Frontal cortex (tissue), 4 donors: ENCODE measurements around the gene DDX11. TPM values are rescaled to one million over a fixed set of nuclear protein-coding genes. Genes with fewer than 3 reads are reported as not detected.
"Not testable (repeated sequence)": the region's sequence is repeated elsewhere in the genome, so short reads cannot be mapped to it uniquely, and the experiment has no call there.

Source experiments
- DNase-seq, 2 donors: peaks; one replicate each; pipeline ENCODE4 v3.0.0; 2012; ENCODE audit warnings: low spot score in 2 of 2
- FAIRE-seq: peaks from 2 replicates; lab custom pipeline; 2012; peaks lifted over from hg19 to GRCh38; lab: Jason Lieb, UNC
- total RNA-seq: library from RNA; depleted of rRNA; stranded (reverse); fragments of >200 nt; gene quantifications from one replicate; pipeline ENCODE4 v1.2.3, GENCODE V29; 2014
- donor health status: control.
- donor health status: control.
- donor health status: control.

Gene DDX11
- 8.2 TPM for total RNA-seq

GRCh38 chr12:31073527-31074332 is at the start of gene DDX11:
Gene DDX11, plus strand, starts transcription at chr12:31073860. Its CDS starts 4,534 bp downstream, at chr12:31078394.
- FAIRE-seq: not testable (repeated sequence)

GRCh38 chr12:31026202-31026601 is 47.5 kb upstream of the DDX11 start:
- no peak for FAIRE-seq

More at GRCh38 chr12:31073527-31074332, at the start of gene DDX11:
- DNase-seq: peak; percentile 82 to 83

DNA sequence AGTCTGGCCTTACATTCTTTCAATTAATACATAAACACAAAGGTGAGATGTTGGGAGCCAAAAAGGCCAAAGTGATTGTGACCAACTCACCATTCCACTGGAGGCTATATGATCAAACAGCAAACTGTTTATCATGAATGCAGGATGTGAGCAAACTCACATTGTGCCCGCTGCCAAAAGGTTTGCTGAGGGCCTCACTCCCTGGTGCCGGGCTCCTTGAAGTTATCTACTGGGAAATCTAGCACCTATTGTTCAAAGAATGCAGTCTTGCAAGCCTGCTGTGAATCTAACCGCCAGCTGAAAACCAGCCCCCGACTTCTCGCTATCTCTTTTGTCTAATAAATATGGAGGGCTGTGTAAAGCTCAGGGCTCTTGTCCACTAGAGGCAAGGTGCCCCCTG is 46.7 kb upstream of the DDX11 start:
- not testable (repeated sequence) for FAIRE-seq, DNase-seq

More at GRCh38 chr12:31026202-31026601, 47.5 kb upstream of the DDX11 start:
- no peak for DNase-seq

GRCh38 chr12:31029468-31029867 is 44.2 kb upstream of the DDX11 start:
- DNase-seq (no peak), FAIRE-seq (no peak)

GRCh38 chr12:31029916-31030562 is 43.6 kb upstream of the DDX11 start:
- no peak for FAIRE-seq
- no peak for DNase-seq

DNA sequence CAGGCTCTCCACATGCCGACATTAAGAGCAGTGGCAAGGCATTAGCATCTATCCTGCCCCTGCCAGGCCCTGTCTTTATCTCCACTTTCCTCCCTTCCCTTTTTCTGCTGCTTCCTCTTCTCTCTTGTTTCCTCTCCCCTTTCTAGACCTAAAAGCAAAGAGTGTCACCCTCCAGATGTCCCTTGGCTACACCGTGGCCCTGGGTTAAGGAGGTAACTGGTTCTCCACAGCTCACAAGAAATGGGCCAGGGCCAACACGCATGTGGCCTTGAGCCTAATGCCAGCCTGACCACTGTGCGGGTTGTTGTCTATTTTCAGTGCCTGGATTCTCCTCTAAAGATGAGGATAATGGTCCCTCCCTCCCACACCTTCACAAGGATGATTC is 41.7 kb upstream of the DDX11 start:
- DNase-seq: no peak
- no peak for FAIRE-seq

- FAIRE-seq (no peak), DNase-seq (no peak)
Observed at GRCh38 chr12:31033146-31033545, 40.5 kb upstream of the DDX11 start.

DNA sequence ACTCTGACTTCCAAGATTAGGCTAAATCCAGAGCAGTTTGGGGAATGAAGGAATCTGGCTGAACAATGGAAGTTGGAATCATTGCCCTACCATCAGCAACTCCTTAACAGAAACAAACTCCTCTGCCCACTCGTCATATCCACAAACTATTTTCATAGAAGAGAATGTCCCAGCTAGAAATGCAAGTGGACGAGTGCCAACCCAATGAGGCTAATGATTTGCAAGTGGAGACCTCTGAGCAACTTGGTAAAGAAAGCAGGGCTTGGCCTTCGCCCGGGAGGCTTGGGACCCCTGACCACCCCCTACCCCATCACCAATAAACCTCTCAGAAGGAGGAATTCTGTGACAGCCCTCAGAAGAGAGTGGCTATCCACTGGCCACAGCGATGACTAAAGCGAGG is 40.0 kb upstream of the DDX11 start:
- FAIRE-seq (no peak), DNase-seq (no peak)

DNA sequence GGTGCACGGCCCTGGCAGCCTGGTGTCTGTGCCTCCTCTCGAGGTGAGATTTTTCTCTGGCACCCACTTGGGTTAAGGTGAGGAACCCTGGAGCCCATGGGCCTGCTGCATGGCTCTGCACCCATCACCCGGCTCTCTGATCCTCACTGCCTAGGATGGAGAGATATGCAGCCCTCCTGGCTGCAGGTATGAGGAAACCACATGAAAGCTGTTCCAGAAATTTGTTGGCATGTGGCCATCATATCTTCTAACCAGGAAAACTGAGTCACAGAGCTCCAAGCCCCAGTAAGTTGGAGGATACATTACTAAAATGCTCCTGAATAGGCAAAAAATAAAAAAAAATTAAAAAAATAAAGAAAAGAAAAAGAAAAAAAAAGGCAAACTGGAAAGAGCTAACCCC is 39.3 kb upstream of the DDX11 start:
- DNase-seq: no peak
- FAIRE-seq: no peak

DNA sequence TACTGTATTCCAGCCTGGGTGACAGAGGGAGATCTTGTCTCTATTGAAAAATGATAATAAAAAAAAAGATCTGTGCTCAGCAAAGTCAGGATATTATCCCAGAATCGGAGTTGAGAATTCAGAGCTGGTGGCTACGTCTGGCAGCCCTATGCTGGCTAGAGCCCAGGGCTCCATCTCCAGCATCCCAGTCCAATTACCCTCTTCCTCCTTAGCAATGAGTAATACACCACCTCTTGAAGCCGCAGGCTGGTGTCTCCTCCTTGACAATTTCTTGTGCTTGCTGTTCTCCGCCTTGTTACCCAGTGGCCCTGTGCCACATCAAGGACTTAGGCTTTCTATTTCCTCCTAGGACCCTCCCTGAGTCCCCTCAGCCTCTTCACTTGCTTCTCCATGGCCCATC is 38.4 kb upstream of the DDX11 start:
- no peak for FAIRE-seq
- DNase-seq: no peak

GRCh38 chr12:31035967-31036665 is 37.5 kb upstream of the DDX11 start:
- FAIRE-seq: no peak
- DNase-seq: no peak

DNA sequence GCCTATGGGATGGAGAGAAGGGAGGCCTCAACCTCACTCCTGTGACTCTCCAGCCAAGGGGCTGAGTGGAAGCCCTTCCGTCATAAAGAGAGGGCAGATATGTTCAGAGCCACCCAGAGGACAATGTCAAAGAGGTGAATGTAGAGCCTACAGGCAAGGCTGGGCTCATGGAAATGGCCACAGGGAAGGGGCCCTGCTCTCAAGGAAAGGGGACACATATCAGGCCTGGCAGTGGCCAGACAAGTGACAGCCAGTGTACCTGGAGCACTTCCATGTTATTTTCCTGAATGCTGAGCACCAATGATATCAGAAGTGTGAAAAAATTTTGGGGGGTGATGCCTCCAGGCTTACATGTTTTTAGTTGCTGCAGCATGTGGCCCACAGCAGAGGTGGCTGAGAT is 36.6 kb upstream of the DDX11 start:
- FAIRE-seq: no peak

GRCh38 chr12:31037931-31038330 is 35.7 kb upstream of the DDX11 start:
- no peak for FAIRE-seq
- DNase-seq: no peak

More for the DNA sequence above, 36.6 kb upstream of the DDX11 start:
- no peak for DNase-seq

- no peak for DNase-seq
- FAIRE-seq: no peak
Observed at GRCh38 chr12:31041033-31041564, 32.6 kb upstream of the DDX11 start.

- DNase-seq, FAIRE-seq: not testable (repeated sequence)
Observed at GRCh38 chr12:31050143-31050542, 23.5 kb upstream of the DDX11 start.

GRCh38 chr12:31050548-31050947 is 23.1 kb upstream of the DDX11 start:
- DNase-seq, FAIRE-seq: not testable (repeated sequence)

GRCh38 chr12:31051692-31052091 is 22.0 kb upstream of the DDX11 start:
- FAIRE-seq, DNase-seq: not testable (repeated sequence)

DNA sequence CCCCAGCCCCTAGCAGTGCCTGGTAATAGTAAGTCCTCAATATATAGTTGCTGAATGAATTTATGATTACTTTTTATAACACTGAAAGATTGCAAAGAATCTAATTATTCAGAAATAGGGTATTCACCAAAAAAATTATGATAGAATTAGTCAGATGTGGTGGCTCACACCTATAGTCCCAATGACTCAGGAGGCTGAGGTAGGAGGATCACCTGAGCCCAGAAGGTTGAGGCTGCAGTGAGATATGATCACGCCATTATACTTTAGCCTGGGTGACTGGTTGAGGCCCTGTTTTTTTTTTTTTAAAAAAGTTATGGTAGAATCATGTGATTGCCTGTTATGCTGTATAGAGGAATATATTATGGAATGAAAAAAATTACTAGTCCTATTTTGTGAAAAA is 21.5 kb upstream of the DDX11 start:
- FAIRE-seq: not testable (repeated sequence)

DNA sequence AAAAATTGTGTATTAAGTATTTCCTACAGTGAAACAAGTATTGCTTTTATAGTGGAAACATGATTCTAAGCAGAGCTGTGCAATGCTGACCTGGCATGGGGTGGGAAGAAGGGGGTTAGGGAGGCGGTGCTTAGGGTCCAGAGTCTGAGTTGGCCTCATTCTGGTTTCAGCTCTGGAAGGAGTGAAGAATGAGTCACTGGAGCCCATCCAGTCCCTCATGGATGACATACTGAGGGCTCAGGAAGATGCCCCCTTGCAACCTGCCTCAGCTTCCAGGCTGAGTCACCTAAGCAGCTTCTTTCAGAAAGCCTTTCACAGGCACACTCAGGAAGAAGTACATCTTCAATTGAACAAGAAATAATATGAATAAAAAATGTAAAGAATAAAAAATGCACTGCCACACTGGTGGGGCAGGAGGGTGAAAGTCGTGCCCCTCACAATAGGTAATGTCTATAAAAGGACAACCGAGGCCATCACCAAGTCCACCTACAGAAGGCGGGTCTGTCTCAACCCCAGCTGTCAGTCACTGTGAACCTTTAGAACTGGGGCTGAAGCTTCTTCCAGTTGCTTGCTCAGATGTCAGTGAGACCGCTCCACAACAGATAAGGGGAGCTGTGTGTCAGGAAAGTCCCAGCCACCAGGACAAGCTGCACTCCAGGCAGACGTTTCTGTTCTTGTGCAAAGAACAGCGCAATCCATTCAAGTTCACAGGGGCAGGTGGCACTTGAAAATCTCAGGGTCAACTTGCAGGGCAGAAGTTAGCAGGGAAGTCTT is 20.8 kb upstream of the DDX11 start:
- FAIRE-seq, DNase-seq: not testable (repeated sequence)

More for the DNA sequence above, 21.5 kb upstream of the DDX11 start:
- DNase-seq: not testable (repeated sequence)
